ENCODE data around the gene WRNIP1.

The WRNIP1 gene

DNA sequence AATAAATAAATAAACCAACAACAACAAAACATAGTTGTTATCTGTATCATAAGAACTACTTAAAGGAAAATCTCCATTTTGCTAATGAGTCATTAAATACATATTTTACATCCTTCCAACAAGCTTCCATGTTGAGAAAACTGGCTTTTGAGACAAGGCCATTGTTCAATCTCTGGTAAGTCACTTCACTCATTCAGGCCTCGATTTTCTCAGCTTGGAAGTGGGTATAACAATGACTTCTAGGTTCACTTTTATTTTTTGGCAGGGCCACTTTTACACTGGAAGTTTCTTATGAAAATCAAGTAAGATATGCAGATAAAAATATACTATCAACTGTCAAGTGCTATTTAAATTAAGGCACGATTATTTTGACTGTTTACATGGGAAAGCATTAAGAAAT lies 30.0 kb downstream of the WRNIP1 start:
- DNase-seq (ENCODE audit: extremely low read depth, low read depth) = no peak
- no peak overlapping the region for H3K4me3 ChIP-seq (replicated peaks; ENCODE audit: low read depth, low read length)
- TF ChIP-seq, protein P1, sequence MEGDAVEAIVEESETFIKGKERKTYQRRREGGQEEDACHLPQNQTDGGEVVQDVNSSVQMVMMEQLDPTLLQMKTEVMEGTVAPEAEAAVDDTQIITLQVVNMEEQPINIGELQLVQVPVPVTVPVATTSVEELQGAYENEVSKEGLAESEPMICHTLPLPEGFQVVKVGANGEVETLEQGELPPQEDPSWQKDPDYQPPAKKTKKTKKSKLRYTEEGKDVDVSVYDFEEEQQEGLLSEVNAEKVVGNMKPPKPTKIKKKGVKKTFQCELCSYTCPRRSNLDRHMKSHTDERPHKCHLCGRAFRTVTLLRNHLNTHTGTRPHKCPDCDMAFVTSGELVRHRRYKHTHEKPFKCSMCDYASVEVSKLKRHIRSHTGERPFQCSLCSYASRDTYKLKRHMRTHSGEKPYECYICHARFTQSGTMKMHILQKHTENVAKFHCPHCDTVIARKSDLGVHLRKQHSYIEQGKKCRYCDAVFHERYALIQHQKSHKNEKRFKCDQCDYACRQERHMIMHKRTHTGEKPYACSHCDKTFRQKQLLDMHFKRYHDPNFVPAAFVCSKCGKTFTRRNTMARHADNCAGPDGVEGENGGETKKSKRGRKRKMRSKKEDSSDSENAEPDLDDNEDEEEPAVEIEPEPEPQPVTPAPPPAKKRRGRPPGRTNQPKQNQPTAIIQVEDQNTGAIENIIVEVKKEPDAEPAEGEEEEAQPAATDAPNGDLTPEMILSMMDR (IDR thresholded peaks at IDR 0.05; ENCODE audit: low read depth, low read length, missing control alignments) = no peak

DNA sequence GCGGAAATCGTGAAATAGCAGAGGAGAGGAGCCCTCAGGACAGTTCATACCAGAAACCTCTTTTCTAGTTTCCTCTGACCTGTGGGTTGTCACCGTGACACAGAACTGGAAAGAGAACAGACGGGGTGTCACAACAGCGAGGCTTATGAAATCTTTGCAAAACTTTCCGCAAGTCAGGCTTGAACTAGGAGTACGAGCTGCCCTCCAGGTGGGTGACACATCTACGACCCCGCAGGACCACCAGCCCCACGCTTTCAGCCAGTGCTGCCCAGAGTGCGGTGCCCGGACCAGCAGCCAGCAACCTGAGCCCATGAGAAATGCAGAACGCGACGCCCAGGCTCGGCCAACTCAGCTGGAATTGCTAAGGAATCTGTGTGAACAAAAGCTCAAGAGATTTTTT lies 30.8 kb downstream of the WRNIP1 start:
- no peak overlapping the region for H3K4me3 ChIP-seq (replicated peaks; ENCODE audit: low read depth, low read length)
- TF ChIP-seq, protein P1 (IDR thresholded peaks at IDR 0.05; ENCODE audit: low read depth, low read length, missing control alignments) = no peak
- DNase-seq (ENCODE audit: extremely low read depth, low read depth) = no peak

DNA sequence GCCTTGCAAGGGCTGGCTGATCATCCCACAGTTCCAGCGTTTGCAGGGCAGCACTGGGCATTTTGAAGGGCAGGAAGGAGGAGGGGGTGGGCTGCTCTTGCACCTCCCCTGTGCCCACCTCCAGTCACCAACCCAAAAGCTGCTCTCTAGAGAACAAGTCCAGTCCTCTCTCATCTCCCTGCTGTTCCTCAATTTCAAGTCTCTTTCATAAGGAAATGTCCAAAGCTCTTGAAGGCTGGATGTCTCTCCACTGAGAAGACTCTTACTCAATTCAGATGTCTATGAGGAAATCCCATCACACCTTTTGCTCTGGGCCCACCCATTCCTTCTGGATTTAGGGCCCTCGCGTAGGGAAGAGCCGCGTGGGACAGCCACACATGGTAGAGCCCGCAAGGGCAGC lies 31.7 kb downstream of the WRNIP1 start:
- TF ChIP-seq, protein P1 (IDR thresholded peaks at IDR 0.05; ENCODE audit: low read depth, low read length, missing control alignments) = no peak
- DNase-seq (ENCODE audit: extremely low read depth, low read depth) = no peak
- no peak overlapping the region for H3K4me3 ChIP-seq (replicated peaks; ENCODE audit: low read depth, low read length)

DNA sequence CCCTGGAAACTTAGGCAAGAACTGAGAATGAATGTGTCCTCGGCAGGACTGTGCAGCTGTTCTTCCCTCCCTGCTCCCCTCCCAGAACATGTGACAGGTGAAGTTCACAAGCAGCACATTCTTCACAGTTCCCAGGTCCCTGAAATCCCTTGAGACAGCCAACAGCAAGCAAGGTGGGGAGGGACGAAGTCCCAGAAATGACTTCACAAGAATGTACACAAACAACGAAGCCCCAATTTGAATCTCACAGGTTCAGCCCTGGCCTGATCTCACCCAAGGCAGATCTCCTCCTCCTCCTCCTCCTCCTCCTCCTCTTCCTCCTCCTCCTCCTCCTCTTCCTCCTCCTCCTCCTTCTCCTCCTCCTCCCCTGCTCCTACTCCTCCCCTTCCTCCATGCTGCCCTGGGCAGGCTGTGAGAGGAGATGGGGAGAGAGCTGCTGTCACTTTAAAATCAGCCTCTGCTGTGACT lies 32.4 kb downstream of the WRNIP1 start:
- DNase-seq (ENCODE audit: extremely low read depth, low read depth) = no peak
- H3K4me3 ChIP-seq (replicated peaks; ENCODE audit: low read depth, low read length) = no peak overlapping the region
- TF ChIP-seq, protein P1 (IDR thresholded peaks at IDR 0.05; ENCODE audit: low read depth, low read length, missing control alignments) = no peak

DNA sequence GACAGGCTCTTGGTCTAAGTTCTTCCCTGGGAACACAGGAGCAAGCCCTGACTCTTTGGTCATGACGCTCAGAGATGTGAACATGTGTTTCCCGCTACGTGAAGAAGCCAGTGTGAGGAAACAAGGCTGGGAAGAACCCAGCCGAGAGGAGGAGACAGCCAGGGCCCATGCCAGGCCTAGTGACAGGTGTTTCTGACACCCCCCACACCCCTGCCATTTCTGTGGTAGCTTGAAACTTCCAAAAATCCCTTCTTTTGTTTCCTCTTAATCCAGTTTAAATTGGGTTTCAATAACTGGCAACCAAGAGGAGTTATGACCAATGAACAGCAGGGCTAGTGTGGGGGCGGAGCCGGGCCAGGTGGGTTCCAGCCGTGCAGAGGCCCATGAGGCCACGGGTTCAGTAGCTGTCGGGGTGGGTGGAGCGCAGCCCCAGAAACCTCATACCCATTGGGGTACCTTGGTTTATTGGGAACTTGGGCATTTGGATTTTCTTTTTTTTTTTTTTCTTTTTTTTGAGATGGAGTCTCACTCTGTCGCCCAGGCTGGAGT lies 33.5 kb downstream of the WRNIP1 start:
- DNase-seq (ENCODE audit: extremely low read depth, low read depth) = no peak
- H3K4me3 ChIP-seq (replicated peaks; ENCODE audit: low read depth, low read length) = no peak overlapping the region
- TF ChIP-seq, protein P1 (IDR thresholded peaks at IDR 0.05; ENCODE audit: low read depth, low read length, missing control alignments) = no peak

DNA sequence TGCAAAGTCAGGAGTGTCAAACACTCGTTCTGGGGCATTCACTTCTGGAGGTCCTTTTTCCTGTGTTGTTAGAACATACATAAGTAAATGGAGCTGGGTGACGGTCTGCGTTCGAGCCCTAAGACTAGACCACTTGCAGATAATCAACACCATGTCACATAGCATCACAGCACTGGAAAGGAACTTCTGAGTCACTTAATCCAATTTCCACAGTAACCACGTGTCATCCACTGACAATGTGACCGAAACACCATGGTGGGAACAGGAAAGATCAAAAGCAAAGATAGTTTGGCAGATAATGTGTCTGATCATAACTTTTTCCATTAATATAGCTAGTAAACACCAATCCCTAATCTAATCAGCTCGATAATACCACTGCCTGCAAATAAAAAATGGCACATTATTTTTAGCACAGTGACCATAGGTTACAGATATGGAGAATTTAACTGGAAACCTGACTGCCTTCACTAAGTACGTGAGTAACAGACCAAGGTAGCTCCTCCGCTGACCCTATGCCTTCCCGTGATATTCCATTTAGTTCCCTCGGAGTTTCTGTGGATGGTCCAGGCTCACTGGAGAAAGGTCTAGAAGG lies 34.8 kb downstream of the WRNIP1 start:
- no peak for DNase-seq (ENCODE audit: extremely low read depth, low read depth)
- H3K4me3 ChIP-seq (replicated peaks; ENCODE audit: low read depth, low read length) = no peak overlapping the region
- TF ChIP-seq, protein P1 (IDR thresholded peaks at IDR 0.05; ENCODE audit: low read depth, low read length, missing control alignments) = no peak
